ENCODE results near the gene PON2.

PON2 gene

GRCh38 chr7:95367606-95368005 lies 67.2 kb downstream of the PON2 start:
- no peak for TF ChIP-seq CTCF (IDR thresholded peaks at IDR 0.05)
- Histone ChIP-seq H3K36me3 (no peaks in the 10 kb centered on the region), H3K4me3 (no peak overlapping the region), H3K27ac (no peak overlapping the region), H3K27me3 (no peaks in the 10 kb centered on the region), H3K9me3 (no peaks in the 10 kb centered on the region), H3K4me1 (no peaks in the 10 kb centered on the region)
- DNase-seq: no peak
- intact Hi-C loops (cut with DNase I; ENCODE audit: low total_unique reads): no loop called here

- no peak overlapping the region for H3K27ac ChIP-seq
- no peaks in the 10 kb centered on the region for H3K4me1 ChIP-seq
- H3K27me3 ChIP-seq: no peaks in the 10 kb centered on the region
- intact Hi-C loops (cut with DNase I; ENCODE audit: low total_unique reads): no loop called here
- no peak for DNase-seq
- H3K4me3 ChIP-seq: no peak overlapping the region
- TF ChIP-seq CTCF (IDR thresholded peaks at IDR 0.05): no peak
- no peaks in the 10 kb centered on the region for H3K36me3 ChIP-seq
- H3K9me3 ChIP-seq: no peaks in the 10 kb centered on the region
Measured at GRCh38 chr7:95365151-95365550, 69.7 kb downstream of the PON2 start.

GRCh38 chr7:95357623-95358022 lies 77.2 kb downstream of the PON2 start:
- H3K4me3 ChIP-seq: no peak overlapping the region
- peaks cover 0 to 7% (median 6%) of the 10 kb centered on the region in 3 donors for H3K9me3 ChIP-seq
- H3K27me3 ChIP-seq: no peaks in the 10 kb centered on the region
- DNase-seq: no peak
- no peaks in the 10 kb centered on the region for H3K36me3 ChIP-seq
- H3K4me1 ChIP-seq: no peaks in the 10 kb centered on the region
- no peak for TF ChIP-seq CTCF (IDR thresholded peaks at IDR 0.05)
- intact Hi-C loops (cut with DNase I; ENCODE audit: low total_unique reads): no loop called here
- no peak overlapping the region for H3K27ac ChIP-seq

Data from tibial artery (tissue), 4 donors.